Suprapubic skin (tissue), 3 donors: ENCODE data around the gene TENT4B.

Source experiments
- CTCF ChIP-seq, 2 donors: fragments of 200-600 bp in 1 of 2; fragments of 450-650 bp in 1 of 2; sonication (generic) in 1 of 2; IDR thresholded peaks; one replicate each; pipeline ENCODE4 v1.5.1; 2016 to 2019; ENCODE audit warnings: antibody characterized with exemption in 2 of 2, mild to moderate bottlenecking in 1 of 2, moderate library complexity in 1 of 2
- POLR2A ChIP-seq, 2 donors: fragments of 450-650 bp; IDR thresholded peaks; one replicate each; pipeline ENCODE4 v1.6.1; 2017; ENCODE audit warnings: antibody characterized with exemption in 2 of 2, mild to moderate bottlenecking in 2 of 2, moderate library complexity in 2 of 2

- TF ChIP-seq CTCF (IDR thresholded peaks at IDR 0.05) (no peak), POLR2A (IDR thresholded peaks at IDR 0.05) (no peak)
These were observed 74.0 kb downstream of the TENT4B start for GRCh38 chr16:50227120-50227519.
